ENCODE data around the gene SLC7A10.

SLC7A10 gene

DNA sequence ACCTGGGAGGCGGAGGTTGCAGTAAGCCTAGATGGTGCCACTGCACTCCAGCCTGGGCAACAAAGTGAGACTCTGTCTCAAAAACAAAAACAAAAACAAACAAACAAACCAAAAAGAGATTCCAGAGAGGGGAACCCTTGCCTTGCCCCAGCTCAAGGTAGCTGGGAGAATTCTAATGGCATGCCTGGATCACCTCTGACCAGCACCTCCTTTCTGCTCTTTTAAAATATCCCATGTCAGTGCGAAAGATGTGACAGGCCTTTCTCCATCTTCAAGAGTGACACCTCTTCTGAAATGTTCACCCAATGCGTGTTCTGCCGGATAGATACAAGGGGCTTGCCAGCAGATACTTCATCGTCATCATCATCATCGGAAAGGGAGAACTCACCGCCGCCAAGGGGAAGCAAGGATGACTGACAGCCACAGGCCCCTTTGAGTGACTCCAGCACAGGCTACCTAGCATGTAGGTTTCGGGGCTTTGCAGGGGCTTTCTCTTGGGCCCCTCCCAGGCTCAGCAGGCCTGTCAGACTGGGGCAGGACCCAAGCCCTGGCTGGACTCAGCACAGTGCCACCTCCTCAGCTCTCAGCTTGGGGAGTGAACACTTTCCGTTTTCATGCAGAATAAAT lies 50.4 kb downstream of the SLC7A10 start:
- Histone ChIP-seq H3K79me2 (ENCODE audit: control insufficient read depth, low read length) (peaks cover 19% of the 10 kb centered on the region), H3K27me3 (ENCODE audit: control insufficient read depth, low read length) (no peaks in the 10 kb centered on the region), H3K9me3 (ENCODE audit: control insufficient read depth, insufficient read depth, low read length) (no peaks in the 10 kb centered on the region), H3K36me3 (ENCODE audit: control insufficient read depth, low read length) (peaks cover 5% of the 10 kb centered on the region; the same call in 1 of the 2 replicates), H3K4me1 (ENCODE audit: control insufficient read depth, low read length) (peaks cover 16% of the 10 kb centered on the region), H3K4me2 (ENCODE audit: low read length) (peak overlapping the region; percentile 85), H4K20me1 (ENCODE audit: control insufficient read depth, insufficient read depth, low read depth, low read length) (no peaks in the 10 kb centered on the region), H3F3A (ENCODE audit: control insufficient read depth, insufficient read depth) (peaks cover 6% of the 10 kb centered on the region; the same call in 1 of the 2 replicates), H3K27ac (ENCODE audit: low read depth, low read length) (no peak overlapping the region), H3K4me3 (ENCODE audit: low read length) (peak overlapping the region; percentile 86), H3K9me2 (replicated peaks; ENCODE audit: control insufficient read depth, low read length) (no peaks in the 10 kb centered on the region)
- TF ChIP-seq CTCF (IDR thresholded peaks at IDR 0.05; ENCODE audit: low read depth, low read length, poor library complexity, severe bottlenecking): no peak

DNA sequence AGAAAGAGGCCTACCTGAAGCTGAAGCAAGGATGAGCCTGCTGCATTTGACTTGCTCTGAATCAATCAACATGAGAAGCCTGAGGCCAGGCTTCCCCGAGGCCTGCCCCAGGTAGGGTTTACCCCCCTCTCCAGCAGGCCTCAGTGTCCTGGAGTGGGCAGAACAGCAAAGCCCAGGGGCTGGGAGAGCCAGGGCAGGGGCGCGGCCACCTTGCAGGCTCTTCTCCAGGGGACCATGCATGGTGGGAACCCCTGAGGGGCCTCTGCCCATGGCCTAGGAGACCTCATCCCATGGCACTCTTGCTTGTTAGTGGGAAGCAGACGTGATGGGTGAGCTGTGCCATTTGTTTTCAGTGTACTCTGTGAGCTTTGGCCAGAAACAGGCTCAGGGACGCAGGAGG lies 51.5 kb downstream of the SLC7A10 start:
- H3K27ac ChIP-seq (ENCODE audit: low read depth, low read length): no peak overlapping the region
- H3F3A ChIP-seq (ENCODE audit: control insufficient read depth, insufficient read depth): peaks cover 6% of the 10 kb centered on the region; the same call in 1 of the 2 replicates
- peaks cover 16% of the 10 kb centered on the region for H3K4me1 ChIP-seq (ENCODE audit: control insufficient read depth, low read length)
- H3K9me3 ChIP-seq (ENCODE audit: control insufficient read depth, insufficient read depth, low read length): no peaks in the 10 kb centered on the region
- H3K9me2 ChIP-seq (replicated peaks; ENCODE audit: control insufficient read depth, low read length): no peaks in the 10 kb centered on the region
- H3K4me3 ChIP-seq (ENCODE audit: low read length): no peak overlapping the region
- H4K20me1 ChIP-seq (ENCODE audit: control insufficient read depth, insufficient read depth, low read depth, low read length): no peaks in the 10 kb centered on the region
- peaks cover 5% of the 10 kb centered on the region; the same call in 1 of the 2 replicates for H3K36me3 ChIP-seq (ENCODE audit: control insufficient read depth, low read length)
- peaks cover 19% of the 10 kb centered on the region for H3K79me2 ChIP-seq (ENCODE audit: control insufficient read depth, low read length)
- H3K27me3 ChIP-seq (ENCODE audit: control insufficient read depth, low read length): no peaks in the 10 kb centered on the region
- peak overlapping the region; percentile 16; the same call in 1 of the 2 replicates for H3K4me2 ChIP-seq (ENCODE audit: low read length)
- no peak for TF ChIP-seq EZH2phosphoT487 (IDR thresholded peaks at IDR 0.05; ENCODE audit: borderline replicate concordance, low read length)
- TF ChIP-seq CTCF (IDR thresholded peaks at IDR 0.05; ENCODE audit: low read depth, low read length, poor library complexity, severe bottlenecking): no peak

- no peak overlapping the region for H3K27ac ChIP-seq (ENCODE audit: low read depth, low read length)
- H3K36me3 ChIP-seq (ENCODE audit: control insufficient read depth, low read length): peaks cover 5% of the 10 kb centered on the region; the same call in 1 of the 2 replicates
- TF ChIP-seq CTCF (IDR thresholded peaks at IDR 0.05; ENCODE audit: low read depth, low read length, poor library complexity, severe bottlenecking): no peak
- no peak for TF ChIP-seq EZH2phosphoT487 (IDR thresholded peaks at IDR 0.05; ENCODE audit: borderline replicate concordance, low read length)
- H3K9me3 ChIP-seq (ENCODE audit: control insufficient read depth, insufficient read depth, low read length): no peaks in the 10 kb centered on the region
- no peaks in the 10 kb centered on the region for H3K27me3 ChIP-seq (ENCODE audit: control insufficient read depth, low read length)
- H4K20me1 ChIP-seq (ENCODE audit: control insufficient read depth, insufficient read depth, low read depth, low read length): no peaks in the 10 kb centered on the region
- H3K4me3 ChIP-seq (ENCODE audit: low read length): no peak overlapping the region
- no peak overlapping the region for H3K4me2 ChIP-seq (ENCODE audit: low read length)
- peaks cover 19% of the 10 kb centered on the region for H3K79me2 ChIP-seq (ENCODE audit: control insufficient read depth, low read length)
- no peaks in the 10 kb centered on the region for H3F3A ChIP-seq (ENCODE audit: control insufficient read depth, insufficient read depth)
- H3K9me2 ChIP-seq (replicated peaks; ENCODE audit: control insufficient read depth, low read length): no peaks in the 10 kb centered on the region
- peaks cover 7% of the 10 kb centered on the region for H3K4me1 ChIP-seq (ENCODE audit: control insufficient read depth, low read length)
Observed at GRCh38 chr19:33171916-33172359, 53.7 kb downstream of the SLC7A10 start.
